Anterior cingulate cortex (tissue), 58 donors: Measurements from ENCODE around the gene SARDH.
"Not testable (repeated sequence)": the region's sequence is repeated elsewhere in the genome, so short reads cannot be mapped to it uniquely, and the experiment has no call there.

Source experiments
- DNase-seq, 58 donors: peaks; one replicate each; lab custom pipeline; 2025; lab: John Stamatoyannopoulos, UW

The SARDH gene

DNA sequence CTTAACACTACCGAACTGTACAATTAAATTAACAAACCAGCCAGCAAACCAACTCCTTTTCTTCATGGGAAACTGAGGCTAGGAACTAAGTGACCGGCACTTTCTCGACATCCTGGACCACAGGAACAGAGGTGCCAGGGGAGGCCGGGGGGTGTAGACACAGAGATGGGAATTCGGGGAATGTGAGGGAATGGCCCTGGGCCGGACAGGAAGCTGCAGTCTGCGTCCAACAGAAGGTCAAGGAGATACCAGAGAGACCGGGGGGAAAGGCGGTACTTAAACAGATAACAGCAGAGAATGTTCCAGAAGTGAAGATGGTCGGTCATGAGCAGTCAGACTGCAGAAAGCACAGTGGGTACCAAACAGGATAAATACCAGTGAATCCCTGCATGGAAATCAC is 61.7 kb downstream of the SARDH start:
- DNase-seq, result no peak

DNA sequence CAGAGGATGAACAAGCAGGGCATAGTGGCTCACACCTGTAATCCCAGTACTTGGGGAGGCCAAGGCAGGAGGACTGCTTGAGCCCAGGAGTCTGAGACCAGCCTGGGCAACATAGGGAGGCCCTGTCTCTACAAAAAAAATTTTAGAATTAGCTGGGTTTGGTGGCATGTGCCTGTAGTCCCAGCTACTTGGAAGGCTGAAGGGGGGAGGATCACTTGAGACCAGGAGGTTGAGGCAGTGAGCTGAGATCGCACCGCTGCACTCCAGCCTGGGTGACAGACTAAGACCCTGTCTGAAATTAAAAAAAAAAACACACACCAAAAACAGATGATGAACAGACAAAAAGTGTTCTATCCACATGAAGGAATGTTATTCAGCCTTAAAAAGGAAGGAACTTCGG is 62.4 kb downstream of the SARDH start:
- not testable (repeated sequence) for DNase-seq

- no peak for DNase-seq
Measured at GRCh38 chr9:133674091-133674490, 64.1 kb downstream of the SARDH start.

- no peak for DNase-seq
Measured at GRCh38 chr9:133673258-133673655, 64.9 kb downstream of the SARDH start.

DNA sequence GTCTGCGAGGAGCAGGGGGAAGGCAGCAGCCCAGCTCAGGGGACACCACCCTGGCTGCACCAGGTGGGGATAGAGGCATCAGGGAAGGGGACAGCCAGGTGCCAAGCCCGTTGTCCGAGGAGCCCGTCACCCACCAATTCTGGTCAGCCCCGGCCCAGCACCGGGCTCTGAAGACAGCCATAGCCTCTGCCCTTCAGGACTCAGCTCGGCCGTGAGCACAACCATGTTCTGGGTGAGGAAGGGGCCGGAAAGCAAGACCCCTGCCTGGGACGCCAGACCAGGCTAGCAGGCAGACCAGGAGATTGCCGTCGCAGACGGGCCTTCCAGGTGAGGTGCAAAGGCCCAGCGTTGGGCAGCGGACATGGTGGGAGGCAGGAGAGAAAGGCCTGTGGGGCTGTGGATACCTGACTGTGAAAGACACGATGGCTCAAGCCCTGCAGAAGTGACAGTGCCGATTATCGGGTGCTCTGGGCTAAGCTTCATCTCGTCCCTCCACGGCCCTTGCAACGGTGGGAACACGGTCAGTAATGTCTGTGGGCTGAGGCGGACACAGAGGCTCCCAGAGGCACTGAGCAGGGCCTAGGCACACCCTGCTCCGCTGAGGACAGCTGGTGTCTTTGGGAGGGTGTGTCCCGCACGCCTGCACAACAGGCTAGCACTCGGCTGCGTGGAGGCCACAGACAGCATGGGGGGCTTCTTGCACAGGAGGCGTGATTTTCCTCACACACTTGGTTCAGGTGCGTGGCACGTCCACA is 65.5 kb downstream of the SARDH start:
- DNase-seq, result no peak

DNA sequence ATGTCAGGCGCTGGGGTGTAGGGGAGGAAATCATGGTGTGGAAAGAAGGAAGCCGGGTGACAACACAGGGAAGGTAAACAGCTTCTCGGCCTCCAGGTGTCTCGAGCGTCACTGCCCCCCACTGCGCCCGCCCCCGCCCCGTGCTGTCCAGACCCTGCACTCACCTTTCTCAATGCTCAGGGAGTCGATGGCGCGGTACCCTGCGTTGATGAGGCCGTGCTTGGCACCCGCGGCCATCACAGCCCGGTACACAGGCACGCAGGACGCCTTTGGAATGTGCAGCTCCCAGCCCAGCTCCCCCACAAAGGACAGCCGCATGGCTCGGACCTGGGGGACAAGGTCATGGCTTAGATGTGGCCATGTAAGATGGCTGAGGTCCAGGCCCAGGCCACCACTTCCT is 66.8 kb downstream of the SARDH start:
- DNase-seq, result no peak

DNA sequence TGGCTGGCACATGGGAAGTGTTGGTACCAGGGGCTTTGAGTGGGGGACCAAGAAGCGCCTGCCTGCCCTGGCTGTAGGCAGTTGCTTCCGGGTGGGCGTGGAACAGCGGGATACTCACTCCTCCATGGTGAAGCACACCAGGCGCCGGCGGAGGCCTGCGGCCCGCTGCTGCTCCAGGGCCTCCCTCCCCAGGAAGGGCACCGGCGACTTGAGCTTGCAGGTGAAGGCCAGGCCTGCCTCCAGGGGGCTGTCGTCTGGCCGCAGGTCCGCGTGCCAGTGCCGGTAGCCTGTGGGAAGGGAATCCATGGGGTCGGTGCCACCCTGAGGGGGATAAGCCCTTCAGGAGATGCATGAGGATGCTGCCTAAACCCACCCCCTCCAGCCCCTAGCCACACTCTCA is 67.7 kb downstream of the SARDH start:
- no peak for DNase-seq

DNA sequence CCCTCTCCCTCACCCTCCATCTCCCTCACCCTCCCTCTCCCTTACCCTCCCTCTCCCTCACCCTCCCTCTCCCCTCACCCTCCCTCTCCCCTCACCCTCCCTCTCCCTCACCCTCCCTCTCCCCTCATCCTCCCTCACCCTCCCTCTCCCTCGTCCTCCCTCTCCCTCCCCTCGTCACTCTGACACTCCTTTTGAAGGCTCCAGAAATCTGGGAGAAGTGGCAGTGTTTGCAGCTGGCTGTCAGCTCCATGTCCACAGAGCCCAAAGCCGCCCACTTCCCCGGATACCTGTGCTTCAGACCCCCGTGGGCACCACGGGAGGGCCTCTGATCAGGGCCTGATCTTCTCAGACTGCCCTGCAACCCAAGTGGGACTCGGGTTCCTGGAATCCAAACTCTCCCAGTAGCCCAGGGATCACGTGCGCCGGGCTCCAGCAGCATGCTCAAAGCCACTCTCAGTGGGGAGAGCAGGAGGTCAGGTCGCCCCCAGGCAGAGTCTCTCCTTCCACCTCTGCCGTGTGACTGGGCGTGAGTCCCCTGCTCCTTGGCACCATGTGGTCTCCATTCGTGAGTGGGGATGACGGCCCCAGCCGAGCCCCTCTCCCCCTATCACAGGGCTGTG is 68.9 kb downstream of the SARDH start:
- no peak for DNase-seq

DNA sequence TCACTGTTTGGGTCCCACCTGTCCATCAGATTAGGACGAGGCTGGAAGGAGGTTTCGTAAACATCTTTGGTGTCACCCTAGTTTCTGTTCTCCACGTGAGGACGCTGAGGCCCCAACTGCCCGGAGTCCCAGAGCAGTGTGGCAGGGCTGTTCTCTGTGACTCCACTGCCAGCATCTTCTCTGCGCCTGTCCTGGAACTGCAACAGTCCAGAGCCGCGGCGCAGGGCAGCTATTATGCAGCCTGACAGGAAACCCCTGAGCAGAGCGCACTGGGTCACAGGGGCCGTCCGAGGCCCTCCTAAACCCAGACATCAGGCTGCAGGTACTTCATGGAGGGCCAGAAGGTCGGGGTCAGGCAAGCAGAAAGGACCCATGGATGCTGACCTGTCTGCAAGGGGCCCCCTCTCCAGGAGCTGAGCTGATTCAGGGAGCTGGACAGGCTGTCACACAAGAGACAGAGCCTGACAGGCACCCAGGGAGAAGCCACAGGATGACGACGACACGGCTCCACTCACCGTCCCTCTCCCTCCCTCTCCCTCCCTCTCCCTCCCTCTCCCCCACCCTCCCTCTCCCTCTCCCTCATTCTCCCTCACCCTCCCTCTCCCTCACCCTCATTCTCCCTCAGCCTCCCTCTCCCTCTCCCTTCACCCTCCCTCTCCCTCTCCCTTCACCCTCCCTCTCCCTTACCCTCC is 70.2 kb downstream of the SARDH start:
- no peak for DNase-seq

DNA sequence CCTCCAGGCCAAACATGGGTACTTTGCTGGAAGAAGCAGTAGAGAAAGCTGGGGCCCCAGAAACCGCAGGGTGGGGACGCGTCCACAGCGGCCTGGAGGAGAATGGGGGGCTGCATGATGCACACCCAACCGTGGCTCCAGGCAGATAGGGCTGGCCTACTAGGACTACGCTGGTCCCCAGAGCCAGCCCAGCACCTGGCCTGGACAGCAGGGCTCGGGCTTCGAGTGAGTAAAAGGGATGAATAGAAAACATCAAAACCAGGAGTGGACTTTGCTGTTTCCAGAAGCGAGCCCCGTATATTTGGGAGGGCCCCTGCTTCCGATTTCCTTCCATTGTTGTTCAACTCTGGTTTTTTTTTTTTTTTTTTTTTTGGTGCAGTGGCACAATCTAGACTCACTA is 71.3 kb downstream of the SARDH start:
- DNase-seq, result no peak

DNA sequence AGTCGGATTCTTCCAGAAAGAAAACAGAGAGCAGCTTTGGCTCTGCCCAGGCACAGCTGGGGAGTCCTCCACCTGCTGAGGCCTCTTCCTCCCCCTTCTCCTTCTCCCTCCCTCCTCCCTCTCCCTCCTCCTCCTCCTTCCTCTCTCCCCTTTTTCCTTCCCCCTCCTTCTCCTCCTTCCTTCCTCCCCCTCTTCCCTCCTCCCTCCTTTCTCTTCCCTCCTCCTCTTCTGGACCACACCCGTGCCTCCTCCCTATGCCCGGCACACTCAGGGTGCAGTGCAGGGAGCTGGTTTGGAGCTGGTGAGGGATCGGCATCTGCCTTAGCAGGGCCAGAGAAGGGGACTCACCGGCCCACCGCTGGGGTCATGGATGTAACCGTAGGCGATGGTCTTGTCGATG is 71.8 kb downstream of the SARDH start:
- no peak for DNase-seq

- no peak for DNase-seq
Measured at GRCh38 chr9:133665535-133665934, 72.6 kb downstream of the SARDH start.

GRCh38 chr9:133665096-133665495 is 73.1 kb downstream of the SARDH start:
- DNase-seq, result no peak

GRCh38 chr9:133664173-133665050 is 73.7 kb downstream of the SARDH start:
- DNase-seq, result peak in 1 of 58 donors; percentile 22

DNA sequence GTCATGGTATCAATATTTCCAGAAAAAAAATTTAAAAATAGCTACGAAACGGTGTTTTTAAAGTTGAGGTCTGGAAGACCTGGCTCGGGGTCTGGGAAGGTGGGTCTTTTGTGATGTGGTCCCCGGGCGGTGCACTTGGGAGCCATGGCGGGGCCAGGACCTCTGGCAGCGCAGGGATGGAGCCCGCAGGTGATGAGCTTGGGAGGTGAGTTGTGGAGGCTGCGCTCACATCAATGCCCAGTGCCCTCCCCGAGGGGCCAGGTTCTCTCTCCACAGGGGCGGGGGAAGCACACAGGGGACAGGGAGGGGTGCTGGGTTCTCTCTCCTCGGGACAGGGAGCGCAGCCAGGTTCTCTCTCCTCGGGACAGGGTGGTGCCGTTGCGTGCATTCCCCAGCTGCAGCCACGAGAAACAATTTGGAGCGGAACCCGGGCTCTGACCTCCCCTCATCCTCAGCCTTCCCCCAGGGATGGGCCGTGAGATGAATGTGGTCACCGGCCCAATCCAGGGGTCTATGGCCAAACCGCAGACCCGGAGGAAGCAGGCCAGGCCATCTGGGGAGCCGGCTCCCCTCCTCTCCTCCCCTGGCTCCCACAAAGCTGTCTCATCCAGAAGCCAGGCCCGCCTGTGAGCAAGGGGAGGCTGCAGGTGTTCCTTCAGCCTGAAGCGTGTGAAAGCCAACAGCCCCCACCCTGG is 76.2 kb downstream of the SARDH start:
- DNase-seq, result no peak

- no peak for DNase-seq
Measured at GRCh38 chr9:133659516-133659915, 78.6 kb downstream of the SARDH start.

- DNase-seq, result peak in 21 of 58 donors; percentile 9 to 73 (median 38)
Measured at GRCh38 chr9:133658442-133659431, 79.4 kb downstream of the SARDH start.

DNA sequence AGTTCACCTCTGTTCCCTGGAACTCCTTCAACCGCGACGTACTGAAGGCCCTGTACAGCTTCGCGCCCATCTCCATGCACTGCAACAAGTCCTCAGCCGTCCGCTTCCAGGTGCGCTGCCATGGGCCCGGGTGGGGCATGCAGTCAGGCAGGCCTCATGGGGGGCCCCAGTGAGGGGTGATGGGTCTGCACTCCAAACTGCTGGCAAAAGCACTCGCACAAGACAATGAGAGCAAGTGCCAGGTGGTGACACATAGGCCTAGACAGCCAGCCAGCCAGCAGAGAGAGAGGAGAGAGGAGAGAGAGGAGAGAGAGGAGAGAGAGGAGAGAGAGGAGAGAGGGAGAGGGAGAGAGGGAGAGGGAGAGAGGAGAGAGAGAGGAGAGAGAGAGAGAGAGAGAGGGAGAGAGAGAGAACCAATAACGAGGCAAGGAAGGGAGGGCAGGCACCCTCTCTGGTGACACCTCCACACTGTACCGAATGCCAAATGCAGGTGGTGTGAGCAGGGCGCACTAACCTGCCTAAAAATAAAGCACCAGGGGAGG is 81.0 kb downstream of the SARDH start:
- peak in 1 of 58 donors; percentile 14 for DNase-seq
